Erythroblast (primary cell): Measurements from ENCODE around the gene SIK2.

Experiments used
- GATA1 ChIP-seq: IDR thresholded peaks from 2 replicates; pipeline ENCODE4 v1.6.1; 2011; ENCODE audit warnings: low read depth, mild to moderate bottlenecking, control low read depth, low read length, moderate library complexity
- POLR2A ChIP-seq: IDR thresholded peaks from 2 replicates; pipeline ENCODE4 v1.6.1; 2011; ENCODE audit warnings: mild to moderate bottlenecking, low read length

DNA sequence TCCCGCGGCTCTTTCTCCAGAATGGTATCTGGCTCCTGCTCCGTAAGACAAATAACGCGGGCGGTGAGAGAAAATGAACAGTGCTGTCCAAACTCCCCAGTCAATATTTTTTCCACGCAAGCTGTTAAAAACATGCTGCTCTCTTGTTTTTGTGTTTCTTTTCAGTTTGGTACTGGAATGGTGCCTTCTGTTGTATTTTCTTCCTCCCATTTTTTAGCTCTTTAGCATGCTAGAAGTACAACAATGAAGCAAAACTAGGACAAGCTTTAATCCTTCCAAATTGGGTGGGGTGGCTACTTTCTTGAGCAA, 164.5 kb downstream of the SIK2 start:
- TF ChIP-seq POLR2A = no peak
- no peak for TF ChIP-seq GATA1
